Suprapubic skin (tissue), 4 donors: ENCODE measurements around the gene DNAH8. TPM values are rescaled to one million over a fixed set of nuclear protein-coding genes. Genes with fewer than 3 reads are reported as not detected.

ENCODE experiments used
- DNase-seq, 2 donors: peaks; one replicate each; pipeline ENCODE4 v3.0.0-alpha.2; 2019; ENCODE audit warnings: low spot score in 2 of 2
- H3K27ac ChIP-seq: fragments of 200-600 bp; sonication (generic); one replicate; pipeline ENCODE4 v1.5.1; 2019
- H3K27me3 ChIP-seq: fragments of 200-600 bp; sonication (generic); one replicate; pipeline ENCODE4 v1.5.1; 2019
- H3K36me3 ChIP-seq: fragments of 200-600 bp; sonication (generic); one replicate; pipeline ENCODE4 v1.5.1; 2019
- H3K4me1 ChIP-seq: fragments of 200-600 bp; sonication (generic); one replicate; pipeline ENCODE4 v1.5.1; 2019
- H3K4me3 ChIP-seq: fragments of 200-600 bp; sonication (generic); one replicate; pipeline ENCODE4 v1.5.1; 2019; ENCODE audit warnings: mild to moderate bottlenecking
- H3K9me3 ChIP-seq: fragments of 200-600 bp; sonication (generic); one replicate; pipeline ENCODE4 v1.5.1; 2019
- CTCF ChIP-seq, 2 donors: fragments of 200-600 bp in 1 of 2; fragments of 450-650 bp in 1 of 2; sonication (generic) in 1 of 2; IDR thresholded peaks; one replicate each; pipeline ENCODE4 v1.5.1; 2016 to 2019; ENCODE audit warnings: antibody characterized with exemption in 2 of 2, mild to moderate bottlenecking in 1 of 2, moderate library complexity in 1 of 2
- EP300 ChIP-seq: sonication (generic); formaldehyde crosslinking; IDR thresholded peaks from one replicate; pipeline ENCODE4 v1.6.1; 2017; ENCODE audit warnings: antibody characterized with exemption
- POLR2A ChIP-seq, 2 donors: fragments of 450-650 bp; IDR thresholded peaks; one replicate each; pipeline ENCODE4 v1.6.1; 2017; ENCODE audit warnings: antibody characterized with exemption in 2 of 2, mild to moderate bottlenecking in 2 of 2, moderate library complexity in 2 of 2
- POLR2AphosphoS5 ChIP-seq, 3 donors: sonication (generic); formaldehyde crosslinking; IDR thresholded peaks; one replicate each; pipeline ENCODE4 v1.6.1; 2017; ENCODE audit warnings: antibody characterized with exemption in 3 of 3
- WGBS: methylation state at CpG from one replicate; pipeline ENCODE4 v1.1.5; 2018; 5-methylcytosine and 5-hydroxymethylcytosine counted together
- total RNA-seq, 4 donors: library from RNA; depleted of rRNA; stranded (reverse); fragments of >200 nt; gene quantifications; one replicate each; pipeline ENCODE4 v1.1.0, GENCODE V29; 2016

DNAH8 gene
- total RNA-seq, 4 donors from 2014 or later = 0.04 to 0.23 (median 0.08) TPM; not detected in 1

DNA sequence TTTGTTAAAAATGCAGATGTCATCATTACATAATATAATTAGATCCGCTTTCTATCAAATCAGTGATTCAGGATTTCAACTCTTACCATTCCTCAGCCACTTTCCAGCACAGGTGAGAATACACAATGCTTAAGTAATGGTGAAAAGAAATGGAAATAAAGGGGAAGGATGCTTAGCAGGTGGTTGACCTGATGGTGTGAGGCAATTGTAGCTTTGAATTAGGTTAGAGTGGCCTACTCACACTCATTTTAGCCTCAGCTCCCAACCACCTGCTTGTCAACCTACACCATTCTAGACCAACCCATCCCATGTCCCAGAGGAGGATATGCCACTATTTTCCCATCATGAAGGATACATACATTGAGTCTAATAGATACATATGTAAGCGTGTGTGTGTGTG, 138.1 kb downstream of the DNAH8 start:
- H3K4me1 ChIP-seq = no peaks in the 10 kb centered on the region
- H3K36me3 ChIP-seq = no peaks in the 10 kb centered on the region
- no peak overlapping the region for H3K27ac ChIP-seq
- peaks cover 3% of the 10 kb centered on the region for H3K27me3 ChIP-seq
- WGBS = 97% methylated on average over 2 of the region's 2 CpGs
- DNase-seq = no peak
- no peak overlapping the region for H3K4me3 ChIP-seq
- no peak for TF ChIP-seq EP300
- TF ChIP-seq POLR2AphosphoS5 (IDR thresholded peaks at IDR 0.05) = no peak
- no peak for TF ChIP-seq CTCF (IDR thresholded peaks at IDR 0.05)
- no peak for TF ChIP-seq POLR2A (IDR thresholded peaks at IDR 0.05)
- no peaks in the 10 kb centered on the region for H3K9me3 ChIP-seq

GRCh38 chr6:38856492-38856891, 141.4 kb downstream of the DNAH8 start:
- 70% methylated on average over 2 of the region's 2 CpGs for WGBS
- Histone ChIP-seq H3K9me3 (no peaks in the 10 kb centered on the region), H3K27ac (no peak overlapping the region), H3K4me1 (no peaks in the 10 kb centered on the region), H3K27me3 (no peaks in the 10 kb centered on the region), H3K36me3 (no peaks in the 10 kb centered on the region), H3K4me3 (no peak overlapping the region)
- TF ChIP-seq POLR2AphosphoS5 (IDR thresholded peaks at IDR 0.05) (no peak), CTCF (IDR thresholded peaks at IDR 0.05) (no peak), EP300 (no peak), POLR2A (IDR thresholded peaks at IDR 0.05) (no peak)
- no peak for DNase-seq

DNA sequence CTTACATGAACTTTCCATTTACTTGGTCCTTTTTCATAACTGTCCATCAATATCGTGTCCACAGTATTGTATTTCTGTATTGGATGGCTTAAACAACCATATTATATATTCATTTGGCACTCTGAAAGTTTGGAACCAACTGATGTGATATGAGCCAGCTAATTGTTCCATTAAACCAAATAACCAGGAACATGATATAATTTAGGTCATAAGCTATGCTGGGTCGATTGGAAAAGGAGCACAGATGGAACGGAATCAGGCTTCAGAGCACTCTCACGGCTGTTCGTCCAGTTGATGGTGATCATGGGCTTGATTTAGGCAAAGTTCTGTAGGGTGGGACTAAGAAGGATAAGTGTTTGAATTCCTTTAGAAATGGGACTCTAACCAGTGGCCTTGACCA, 142.7 kb downstream of the DNAH8 start:
- Histone ChIP-seq H3K4me1 (no peaks in the 10 kb centered on the region), H3K27me3 (no peaks in the 10 kb centered on the region), H3K27ac (no peak overlapping the region), H3K36me3 (no peaks in the 10 kb centered on the region), H3K4me3 (no peak overlapping the region), H3K9me3 (no peaks in the 10 kb centered on the region)
- WGBS = 91% methylated on average over 5 of the region's 5 CpGs
- TF ChIP-seq POLR2A (IDR thresholded peaks at IDR 0.05) (no peak), CTCF (IDR thresholded peaks at IDR 0.05) (no peak), POLR2AphosphoS5 (IDR thresholded peaks at IDR 0.05) (no peak), EP300 (no peak)
- DNase-seq = no peak

GRCh38 chr6:38860041-38860440, 144.9 kb downstream of the DNAH8 start:
- H3K36me3 ChIP-seq = no peaks in the 10 kb centered on the region

GRCh38 chr6:38861926-38862401, 146.9 kb downstream of the DNAH8 start:
- Histone ChIP-seq H3K4me1 (no peaks in the 10 kb centered on the region), H3K9me3 (no peaks in the 10 kb centered on the region), H3K27ac (no peak overlapping the region), H3K27me3 (peaks cover 3% of the 10 kb centered on the region), H3K4me3 (no peak overlapping the region), H3K36me3 (no peaks in the 10 kb centered on the region)
- WGBS = 79% methylated on average over 4 of the region's 4 CpGs
- no peak for TF ChIP-seq EP300
- TF ChIP-seq POLR2A (IDR thresholded peaks at IDR 0.05) = no peak
- no peak for TF ChIP-seq CTCF (IDR thresholded peaks at IDR 0.05)
- TF ChIP-seq POLR2AphosphoS5 (IDR thresholded peaks at IDR 0.05) = no peak
- no peak for DNase-seq

More at GRCh38 chr6:38860041-38860440, 144.9 kb downstream of the DNAH8 start:
- no peak for TF ChIP-seq EP300
- no peak for TF ChIP-seq POLR2A (IDR thresholded peaks at IDR 0.05)
- no peak for TF ChIP-seq CTCF (IDR thresholded peaks at IDR 0.05)
- TF ChIP-seq POLR2AphosphoS5 (IDR thresholded peaks at IDR 0.05) = no peak
- Histone ChIP-seq H3K27me3 (peaks cover 3% of the 10 kb centered on the region), H3K4me3 (no peak overlapping the region), H3K27ac (no peak overlapping the region), H3K9me3 (no peaks in the 10 kb centered on the region), H3K4me1 (no peaks in the 10 kb centered on the region)
- 80% methylated on average over 2 of the region's 2 CpGs for WGBS
- no peak for DNase-seq
